GM12864 (cell line): ENCODE measurements around the gene CLIC3.

ENCODE experiments used
- DNase-seq: peaks from one replicate; pipeline ENCODE4 v3.0.0-alpha.2; 2011; ENCODE audit warnings: low read depth
- H3K4me3 ChIP-seq: 2 replicates; pipeline ENCODE4 v1.5.1; 2011; ENCODE audit warnings: mild to moderate bottlenecking, low read depth, low read length, control low read depth
- TF ChIP-seq, protein P1 (sequence below): IDR thresholded peaks from 2 replicates; pipeline ENCODE4 v1.5.1; 2011; ENCODE audit warnings: low read depth, mild to moderate bottlenecking, moderate library complexity, low read length, control low read depth, inconsistent platforms; ENCODE audit errors: missing control alignments

The CLIC3 gene

DNA sequence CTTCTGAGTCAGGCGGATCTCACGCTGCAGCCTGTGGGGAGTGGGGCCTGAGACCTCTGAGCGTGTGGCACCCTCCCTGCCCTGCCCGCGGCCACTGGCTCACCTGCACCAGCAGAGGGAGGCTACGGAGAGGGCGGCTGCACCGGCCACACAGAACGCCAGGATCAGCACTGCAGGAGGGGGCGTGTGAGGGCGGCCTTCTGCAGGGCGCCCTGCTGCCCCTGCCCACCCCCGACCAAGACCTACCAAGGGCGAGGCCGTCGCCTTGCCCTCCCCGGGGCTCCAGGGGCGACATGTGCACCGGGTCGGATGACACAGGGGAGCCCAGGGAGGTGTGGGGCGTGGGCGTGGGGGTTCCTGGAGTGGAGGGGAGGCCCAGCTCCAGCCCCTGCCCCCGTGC, 44.2 kb upstream of the CLIC3 start:
- TF ChIP-seq, protein P1, sequence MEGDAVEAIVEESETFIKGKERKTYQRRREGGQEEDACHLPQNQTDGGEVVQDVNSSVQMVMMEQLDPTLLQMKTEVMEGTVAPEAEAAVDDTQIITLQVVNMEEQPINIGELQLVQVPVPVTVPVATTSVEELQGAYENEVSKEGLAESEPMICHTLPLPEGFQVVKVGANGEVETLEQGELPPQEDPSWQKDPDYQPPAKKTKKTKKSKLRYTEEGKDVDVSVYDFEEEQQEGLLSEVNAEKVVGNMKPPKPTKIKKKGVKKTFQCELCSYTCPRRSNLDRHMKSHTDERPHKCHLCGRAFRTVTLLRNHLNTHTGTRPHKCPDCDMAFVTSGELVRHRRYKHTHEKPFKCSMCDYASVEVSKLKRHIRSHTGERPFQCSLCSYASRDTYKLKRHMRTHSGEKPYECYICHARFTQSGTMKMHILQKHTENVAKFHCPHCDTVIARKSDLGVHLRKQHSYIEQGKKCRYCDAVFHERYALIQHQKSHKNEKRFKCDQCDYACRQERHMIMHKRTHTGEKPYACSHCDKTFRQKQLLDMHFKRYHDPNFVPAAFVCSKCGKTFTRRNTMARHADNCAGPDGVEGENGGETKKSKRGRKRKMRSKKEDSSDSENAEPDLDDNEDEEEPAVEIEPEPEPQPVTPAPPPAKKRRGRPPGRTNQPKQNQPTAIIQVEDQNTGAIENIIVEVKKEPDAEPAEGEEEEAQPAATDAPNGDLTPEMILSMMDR = no peak
- DNase-seq = no peak
- H3K4me3 ChIP-seq = no peak overlapping the region

DNA sequence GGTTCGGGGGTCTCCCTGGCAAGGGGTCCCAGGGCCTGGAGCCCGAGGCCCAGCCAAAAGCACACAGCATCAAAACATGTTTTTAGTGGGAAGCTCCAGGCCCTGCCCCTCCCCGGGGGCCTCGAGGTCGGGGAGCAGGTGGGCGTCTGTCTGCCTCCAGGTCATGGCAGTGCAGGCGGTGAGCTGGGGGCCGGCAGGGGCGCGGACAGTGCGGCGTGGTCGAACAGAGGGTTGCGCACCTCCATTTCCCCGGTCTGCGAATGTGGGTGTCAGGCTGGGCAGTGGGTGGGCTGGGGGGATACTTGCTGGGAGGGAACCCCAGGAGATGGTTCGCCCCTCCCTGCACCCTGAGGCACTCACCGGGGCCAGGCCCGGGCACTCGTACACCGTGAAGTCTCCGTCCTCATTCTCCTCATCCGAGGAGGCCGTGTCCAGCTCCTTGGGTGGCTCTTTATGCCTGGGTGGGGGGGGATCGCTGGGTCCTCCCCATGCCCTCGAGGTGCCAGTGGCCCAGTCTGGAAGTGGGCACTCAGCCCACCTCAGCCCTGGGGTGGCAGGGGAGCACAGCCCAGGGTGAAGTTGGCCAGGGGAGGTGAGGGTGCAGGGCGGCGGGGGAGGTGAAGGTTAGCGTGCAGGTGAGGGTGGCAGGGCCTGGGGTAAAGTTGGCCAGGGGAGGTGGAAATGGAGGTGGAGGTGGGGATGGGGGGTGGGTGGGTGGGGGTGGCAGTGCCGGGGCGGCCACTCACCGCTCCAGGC, 43.4 kb upstream of the CLIC3 start:
- TF ChIP-seq, protein P1 = no peak
- no peak for DNase-seq
- no peak overlapping the region for H3K4me3 ChIP-seq

DNA sequence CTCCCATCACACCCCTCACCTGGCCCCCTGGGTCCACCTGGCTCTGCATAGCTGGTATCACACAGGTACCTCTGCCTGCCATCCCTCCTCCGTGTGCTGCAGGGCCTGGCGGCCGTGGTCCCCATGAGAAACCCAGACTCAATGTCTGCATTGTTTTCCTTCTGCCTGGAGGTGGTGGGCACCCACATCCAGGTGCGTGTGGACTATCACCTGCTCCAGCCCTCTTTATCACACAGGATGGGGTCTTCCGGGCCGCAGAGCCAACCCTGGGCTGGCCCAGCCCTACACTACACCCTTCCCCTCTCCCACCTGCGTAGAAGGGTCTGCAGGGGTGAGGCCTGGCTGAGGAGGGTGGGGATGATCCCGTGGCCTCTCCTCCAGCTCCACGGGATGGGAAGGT, 42.5 kb upstream of the CLIC3 start:
- H3K4me3 ChIP-seq = no peak overlapping the region
- TF ChIP-seq, protein P1 = no peak
- no peak for DNase-seq

DNA sequence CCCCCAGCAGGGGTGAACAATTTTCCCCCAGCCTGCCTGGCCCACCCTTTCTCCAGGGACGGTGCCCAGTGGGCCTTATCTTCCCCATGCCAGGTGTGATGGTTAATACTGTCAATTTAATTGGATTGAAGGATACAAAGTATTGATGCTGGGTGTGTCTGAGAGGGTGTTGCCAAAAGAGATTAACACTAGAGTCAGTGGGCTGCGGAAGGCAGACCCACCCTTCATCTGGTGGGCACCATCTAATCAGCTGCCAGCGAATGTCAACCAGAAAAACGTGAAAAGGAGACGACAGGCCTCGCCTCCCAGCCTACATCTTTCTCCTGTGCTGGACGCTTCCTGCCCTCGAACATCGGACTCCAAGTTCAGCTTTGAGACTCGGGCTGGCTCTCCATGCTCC, 41.1 kb upstream of the CLIC3 start:
- TF ChIP-seq, protein P1 = no peak
- DNase-seq = no peak
- no peak overlapping the region for H3K4me3 ChIP-seq

DNA sequence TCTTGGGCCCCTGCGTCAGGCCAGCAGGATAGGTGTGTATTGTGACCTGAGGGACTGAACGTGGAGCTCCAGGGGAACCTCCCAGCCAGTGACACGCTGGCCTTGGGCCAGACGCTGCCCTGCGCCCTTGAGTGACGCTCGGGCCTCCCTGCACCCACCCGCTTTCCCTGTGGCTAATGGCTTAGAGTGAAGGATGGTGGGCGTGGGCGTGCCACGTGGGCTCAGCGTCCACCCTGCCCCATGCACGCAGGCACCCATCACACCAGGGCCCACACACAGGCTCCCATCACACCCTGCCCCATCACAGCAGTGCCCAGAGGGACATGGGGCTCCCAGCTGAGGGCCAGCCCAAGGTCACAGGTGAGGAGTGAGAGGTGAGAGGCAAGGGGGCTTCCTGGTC, 40.7 kb upstream of the CLIC3 start:
- no peak for DNase-seq
- H3K4me3 ChIP-seq = no peak overlapping the region
- TF ChIP-seq, protein P1 = no peak

DNA sequence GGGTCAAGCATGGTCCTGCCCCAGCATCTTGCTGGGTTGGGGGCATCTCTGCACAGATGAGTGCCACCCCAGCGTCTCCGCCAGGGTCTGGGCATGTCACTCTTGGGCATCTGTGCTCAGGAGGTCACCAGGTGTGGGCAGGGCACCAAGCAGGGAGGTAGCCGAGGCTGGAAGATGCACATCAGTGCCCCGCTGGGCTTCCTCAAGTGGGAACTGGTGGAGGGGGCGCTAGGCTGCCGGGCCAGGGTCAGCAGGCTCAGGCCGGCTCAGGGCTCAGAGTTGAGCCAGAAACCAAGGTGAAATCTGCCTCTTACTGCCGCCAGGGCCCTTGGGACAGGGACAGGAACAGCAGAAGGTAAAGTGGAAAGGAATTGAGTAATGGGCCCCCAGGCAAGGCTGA, 39.6 kb upstream of the CLIC3 start:
- TF ChIP-seq, protein P1 = no peak
- DNase-seq = no peak
- no peak overlapping the region for H3K4me3 ChIP-seq

DNA sequence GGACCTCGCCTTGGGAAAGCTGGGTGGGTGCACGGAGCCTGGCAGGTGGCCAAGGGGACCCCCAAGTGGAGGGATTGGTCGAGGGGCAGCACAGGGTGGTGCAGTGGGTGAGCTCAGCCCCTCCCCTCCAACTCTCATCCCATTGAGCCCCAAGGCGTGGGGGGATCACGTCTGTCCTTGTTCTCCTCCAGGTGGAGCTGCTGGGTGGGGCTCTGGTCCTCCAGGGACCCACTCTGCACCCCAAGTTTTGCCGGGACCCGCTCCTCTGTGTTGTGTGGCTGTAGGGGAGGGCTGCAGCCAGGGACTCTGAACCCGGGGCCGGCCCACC, 39.1 kb upstream of the CLIC3 start:
- H3K4me3 ChIP-seq = no peak overlapping the region
- no peak for DNase-seq
- TF ChIP-seq, protein P1 = no peak
